HG03469 (cell line): ENCODE measurements around the gene NDUFS8.

ENCODE experiments used
- ATAC-seq: cut with Tn5 transposase; IDR thresholded peaks from one replicate; pipeline ENCODE4 v1.9.1; 2021; ENCODE audit warnings: mild to moderate bottlenecking, moderate library complexity, moderate number of reproducible peaks; ENCODE audit not compliant: unreplicated experiment

The NDUFS8 gene

GRCh38 chr11:68035266-68035876 is 4.9 kb downstream of the NDUFS8 start:
- ATAC-seq = no peak

- ATAC-seq = no peak
These were observed 5.7 kb downstream of the NDUFS8 start for GRCh38 chr11:68036141-68036716.

- ATAC-seq = no peak
These were observed 6.3 kb downstream of the NDUFS8 start for GRCh38 chr11:68036717-68037239.

GRCh38 chr11:68037411-68038225 is 7.1 kb downstream of the NDUFS8 start:
- ATAC-seq = no peak

- ATAC-seq = no peak
These were observed 7.8 kb downstream of the NDUFS8 start for GRCh38 chr11:68038226-68038717.

GRCh38 chr11:68038718-68039525 is 8.4 kb downstream of the NDUFS8 start, which contains the start of gene TCIRG1:
Gene TCIRG1 (plus strand): TSS chr11:68039025. CDS start chr11:68041272, 2,247 bp downstream.
- ATAC-seq = no peak

- ATAC-seq = no peak
These were observed 9.1 kb downstream of the NDUFS8 start for GRCh38 chr11:68039526-68040086.

- ATAC-seq = no peak
These were observed 9.8 kb downstream of the NDUFS8 start for GRCh38 chr11:68040101-68040956.

GRCh38 chr11:68040957-68041591 is 10.6 kb downstream of the NDUFS8 start:
- no peak for ATAC-seq

- ATAC-seq = no peak
These were observed 11.2 kb downstream of the NDUFS8 start for GRCh38 chr11:68041617-68042218.

- no peak for ATAC-seq
These were observed 11.9 kb downstream of the NDUFS8 start for GRCh38 chr11:68042219-68043028.

- ATAC-seq = no peak
These were observed 12.5 kb downstream of the NDUFS8 start for GRCh38 chr11:68043029-68043348.

- no peak for ATAC-seq
These were observed 13.1 kb downstream of the NDUFS8 start for GRCh38 chr11:68043349-68044144.

GRCh38 chr11:68044145-68044813 is 13.8 kb downstream of the NDUFS8 start:
- no peak for ATAC-seq

GRCh38 chr11:68044898-68045351 is 14.4 kb downstream of the NDUFS8 start:
- ATAC-seq = no peak
